GM12892 (cell line): Measurements from ENCODE around the gene CENPC.
"Not testable (repeated sequence)": the region's sequence is repeated elsewhere in the genome, so short reads cannot be mapped to it uniquely, and the experiment has no call there.

ENCODE experiments used
- DNase-seq: peaks from one replicate; pipeline ENCODE4 v3.0.0; 2011; ENCODE audit not compliant: insufficient read length
- FAIRE-seq: peaks from 2 replicates; lab custom pipeline; 2011; peaks lifted over from hg19 to GRCh38; lab: Jason Lieb, UNC
- POLR2A ChIP-seq: IDR thresholded peaks from 2 replicates; pipeline ENCODE4 v1.6.1; 2011; ENCODE audit warnings: low read depth, low read length, control low read depth
- POLR2AphosphoS5 ChIP-seq: IDR thresholded peaks from 2 replicates; pipeline ENCODE4 v1.6.1; 2011; ENCODE audit warnings: low read depth, low read length, control low read depth
- TAF1 ChIP-seq: IDR thresholded peaks from 2 replicates; pipeline ENCODE4 v1.6.1; 2011; ENCODE audit warnings: low read depth, mild to moderate bottlenecking, control low read depth, low read length, borderline replicate concordance

Gene CENPC

DNA sequence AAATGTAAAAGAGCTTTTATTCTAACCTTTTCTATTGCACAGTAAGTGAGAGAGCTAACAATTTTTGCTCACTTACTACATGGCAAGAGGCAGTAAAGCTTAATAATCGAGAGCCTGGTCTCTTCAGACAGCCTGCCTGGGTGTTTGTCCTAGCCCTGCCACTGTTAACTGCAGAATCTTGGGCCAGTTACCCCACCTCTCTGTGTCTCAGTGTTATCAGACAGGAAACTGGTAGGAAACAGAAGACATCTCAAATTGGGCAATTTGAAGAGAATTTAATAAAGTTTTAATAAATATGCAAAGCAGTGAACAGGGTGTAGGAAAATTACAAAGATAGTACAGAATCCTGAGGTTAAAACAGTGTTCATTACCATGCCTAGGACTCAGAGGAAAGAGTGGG lies 26.7 kb upstream of the CENPC start:
- peak; percentile 9 for FAIRE-seq
- TF ChIP-seq TAF1, result no peak
- no peak for TF ChIP-seq POLR2AphosphoS5
- TF ChIP-seq POLR2A, result no peak
- DNase-seq, result no peak

DNA sequence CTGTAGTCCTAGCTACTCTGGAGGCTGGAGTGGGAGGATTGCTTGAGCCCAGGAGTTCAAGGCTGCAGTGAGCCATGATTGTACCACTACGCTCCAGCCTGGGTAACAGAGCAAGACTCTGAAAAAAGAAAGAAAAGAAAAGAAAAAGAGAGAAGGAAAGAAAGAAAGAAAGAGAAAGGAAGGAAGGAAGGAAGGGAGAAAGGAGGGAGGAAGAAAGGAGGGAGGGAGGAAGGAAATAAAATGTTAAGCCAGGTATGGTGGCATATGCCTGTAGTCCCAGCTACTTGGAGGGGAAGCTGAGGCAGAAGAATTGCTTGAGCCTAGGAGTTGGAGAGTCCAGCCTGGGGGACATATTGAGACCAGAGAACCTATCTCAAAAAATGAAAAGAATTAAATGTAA lies 25.2 kb upstream of the CENPC start:
- TF ChIP-seq POLR2AphosphoS5, result no peak
- TF ChIP-seq TAF1, result no peak
- no peak for TF ChIP-seq POLR2A
- FAIRE-seq (no peak), DNase-seq (no peak)

DNA sequence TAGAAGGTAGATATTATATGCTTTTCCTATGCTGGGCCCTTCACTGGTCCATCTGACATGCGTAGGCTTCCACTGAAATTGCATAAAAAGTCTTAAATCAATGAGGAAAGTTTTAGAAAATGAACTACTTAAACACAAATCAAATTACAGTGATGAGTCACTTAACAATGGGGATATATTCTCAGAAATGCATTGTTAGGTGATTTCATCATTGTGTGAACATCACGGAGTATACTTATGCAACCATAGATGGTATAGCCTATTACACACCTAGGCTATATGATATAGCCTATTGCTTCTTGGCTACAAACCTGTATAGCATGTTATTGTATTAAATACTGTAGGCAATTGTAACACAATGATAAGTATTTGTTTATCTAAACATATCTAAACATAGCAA lies 23.5 kb upstream of the CENPC start:
- peak; percentile 50 for FAIRE-seq
- DNase-seq, result no peak
- TF ChIP-seq TAF1 (no peak), POLR2A (no peak), POLR2AphosphoS5 (no peak)

DNA sequence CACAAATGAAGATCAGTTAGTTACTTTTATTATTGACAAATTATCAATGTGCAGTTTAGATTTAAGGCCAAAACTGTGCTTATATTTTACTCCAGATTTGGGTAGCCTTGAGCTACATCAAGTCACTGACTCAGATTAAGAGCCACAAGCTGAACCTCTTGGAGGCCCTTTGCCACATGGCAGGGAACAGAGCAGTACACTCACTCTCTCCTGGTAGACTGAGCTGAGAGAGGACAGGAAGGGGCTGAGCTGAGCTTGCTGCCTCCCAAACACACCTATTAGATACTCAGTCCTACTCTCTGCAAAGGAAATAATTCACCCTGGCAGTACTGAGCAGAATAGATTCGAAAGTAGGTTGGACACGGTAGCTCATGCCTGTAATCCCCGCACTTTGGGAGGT lies 21.0 kb upstream of the CENPC start:
- DNase-seq (no peak), FAIRE-seq (no peak)
- TF ChIP-seq TAF1 (no peak), POLR2A (no peak), POLR2AphosphoS5 (no peak)

DNA sequence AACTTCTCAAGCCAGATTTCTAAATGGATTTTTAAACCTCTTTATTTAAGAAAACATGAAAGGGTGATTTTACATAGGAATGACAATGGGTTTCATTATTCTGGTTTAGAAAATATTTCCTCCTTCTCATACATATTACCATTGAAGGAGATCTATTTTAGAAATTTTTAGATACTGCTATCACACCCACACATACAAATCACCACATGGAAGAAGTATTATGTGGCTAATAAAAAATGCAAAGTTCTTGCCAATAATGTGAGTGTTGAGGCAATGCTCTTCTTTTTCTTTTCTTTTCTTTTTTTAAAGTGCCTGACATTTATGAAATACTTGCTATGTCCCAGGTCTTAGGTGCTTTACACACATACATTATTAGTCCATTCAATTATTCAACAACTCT lies 20.0 kb upstream of the CENPC start:
- DNase-seq (no peak), FAIRE-seq (no peak)
- TF ChIP-seq TAF1 (no peak), POLR2A (no peak), POLR2AphosphoS5 (no peak)

DNA sequence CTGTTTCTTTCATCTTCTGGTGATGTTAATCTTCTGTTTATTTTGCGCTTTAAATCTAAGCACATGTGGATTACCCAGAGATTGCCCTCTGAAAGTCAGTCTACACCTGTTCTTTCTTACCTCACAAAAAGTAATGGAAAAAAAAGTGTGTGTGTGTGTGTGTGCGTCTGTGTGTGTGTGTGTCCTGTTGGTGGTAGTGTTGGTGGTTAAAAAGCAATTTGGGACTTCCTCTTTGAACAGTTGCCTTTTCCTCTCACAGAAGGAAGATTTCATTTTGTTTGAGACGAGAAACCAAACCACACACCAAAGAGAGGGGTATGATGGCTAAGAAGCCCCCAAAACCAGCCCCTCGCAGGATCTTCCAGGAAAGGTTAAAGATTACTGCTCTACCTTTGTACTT lies 13.2 kb upstream of the CENPC start, which contains the start of gene STAP1:
TSS of gene STAP1 (plus strand) at position 235 of the 400 bp plus-strand sequence. CDS start at position 318, 83 bp downstream.
- TF ChIP-seq POLR2A (0 out of 2 replicates have a peak, but pooled peaks have one; percentile 45), POLR2AphosphoS5 (no peak)
- DNase-seq, result no peak
- FAIRE-seq, result peak; percentile 91

DNA sequence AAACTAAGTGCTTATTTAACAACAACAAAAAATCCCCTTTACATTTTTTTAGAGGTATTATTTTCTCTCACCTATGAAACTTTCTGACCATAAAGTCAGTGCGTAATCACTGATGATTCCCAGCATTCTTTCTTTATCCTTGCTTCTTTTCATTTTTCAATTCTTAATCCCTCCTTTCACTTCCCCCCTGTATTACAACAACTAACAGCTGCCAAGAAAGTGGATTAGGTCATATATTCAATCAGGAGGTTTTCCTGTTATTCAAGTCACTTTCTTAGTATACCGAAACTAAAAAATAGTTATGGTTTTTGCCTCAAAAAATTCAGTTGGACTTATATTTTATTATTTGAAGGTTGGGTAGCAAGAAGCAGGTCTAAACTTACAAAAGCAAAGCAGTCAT lies 11.1 kb upstream of the CENPC start:
- FAIRE-seq, result peak; percentile 67
- DNase-seq, result no peak
- TF ChIP-seq POLR2AphosphoS5 (no peak), POLR2A (no peak), TAF1 (no peak)

DNA sequence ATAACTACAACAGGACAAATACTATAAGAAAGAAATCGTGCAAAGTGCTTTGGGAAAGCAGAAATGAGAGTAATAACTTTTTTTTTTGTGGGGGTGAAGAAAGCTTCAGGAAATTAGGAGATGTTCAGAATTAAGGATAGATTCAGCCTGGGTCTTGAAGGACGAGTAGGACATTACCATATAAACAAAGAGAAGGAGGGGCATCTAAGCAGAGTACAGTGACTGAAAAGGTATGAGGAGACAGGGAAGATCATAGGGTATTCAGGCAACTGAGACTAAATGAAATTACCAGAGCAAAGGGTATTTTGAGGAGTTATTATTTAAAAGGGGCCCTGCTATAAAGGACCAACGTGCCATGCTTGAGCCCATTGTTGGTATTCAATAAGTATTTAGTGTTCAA lies 10.1 kb upstream of the CENPC start:
- no peak for DNase-seq
- no peak for FAIRE-seq
- TF ChIP-seq POLR2AphosphoS5 (no peak), TAF1 (no peak), POLR2A (no peak)

DNA sequence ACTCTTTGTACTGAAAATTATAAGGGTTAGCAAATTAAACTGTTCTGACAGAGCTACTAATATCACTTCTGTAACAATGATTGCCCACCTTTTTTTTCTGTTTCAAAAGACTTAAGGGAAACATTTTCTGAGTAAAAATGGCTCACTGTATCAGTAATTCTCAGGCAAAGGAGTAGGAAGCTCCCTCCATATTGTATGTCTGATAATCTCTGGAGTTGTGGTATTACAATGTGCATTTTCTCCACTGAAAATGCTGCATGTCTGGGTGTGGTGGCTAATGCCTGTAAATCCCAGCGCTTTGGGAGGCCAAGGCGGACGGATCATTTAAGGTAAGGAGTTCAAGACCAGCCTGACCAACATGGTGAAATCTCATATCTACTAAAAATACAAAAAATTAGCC lies 8.8 kb upstream of the CENPC start:
- FAIRE-seq (no peak), DNase-seq (no peak)

DNA sequence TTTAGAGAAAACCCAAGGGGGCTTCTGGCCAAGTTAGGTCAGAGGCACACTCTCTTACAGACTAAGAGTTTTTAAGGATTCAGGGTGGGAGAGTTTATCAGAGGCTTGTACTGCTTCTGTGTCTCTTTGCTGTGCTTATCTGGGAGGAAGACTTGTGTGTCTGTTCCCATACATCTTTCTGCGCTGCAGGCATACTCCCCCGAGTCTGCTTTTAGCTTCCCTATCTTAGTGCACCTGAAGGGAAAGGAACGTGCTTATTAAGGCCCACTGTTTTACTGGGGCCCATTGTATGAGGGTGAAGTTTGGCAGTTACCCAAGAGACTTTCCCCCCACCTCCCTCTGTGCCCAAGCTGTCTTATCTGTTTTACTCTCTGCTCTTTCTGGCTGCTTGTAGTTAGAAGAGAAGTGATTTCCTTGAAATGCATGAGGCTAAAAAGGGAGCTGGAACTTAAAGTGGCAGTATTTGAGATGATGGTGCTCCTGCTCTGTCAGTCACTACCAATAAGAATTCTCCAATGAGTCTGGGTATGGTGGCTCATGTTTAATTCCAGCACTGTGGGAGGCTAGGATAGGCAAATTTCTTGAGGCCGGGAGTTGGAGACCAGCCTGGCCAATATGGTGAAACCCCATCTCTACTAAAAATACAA lies 7.0 kb upstream of the CENPC start:
- FAIRE-seq, result not testable (repeated sequence)

More for the DNA sequence above, 8.8 kb upstream of the CENPC start:
- TF ChIP-seq POLR2A, result no peak
- TF ChIP-seq POLR2AphosphoS5, result no peak
- no peak for TF ChIP-seq TAF1

DNA sequence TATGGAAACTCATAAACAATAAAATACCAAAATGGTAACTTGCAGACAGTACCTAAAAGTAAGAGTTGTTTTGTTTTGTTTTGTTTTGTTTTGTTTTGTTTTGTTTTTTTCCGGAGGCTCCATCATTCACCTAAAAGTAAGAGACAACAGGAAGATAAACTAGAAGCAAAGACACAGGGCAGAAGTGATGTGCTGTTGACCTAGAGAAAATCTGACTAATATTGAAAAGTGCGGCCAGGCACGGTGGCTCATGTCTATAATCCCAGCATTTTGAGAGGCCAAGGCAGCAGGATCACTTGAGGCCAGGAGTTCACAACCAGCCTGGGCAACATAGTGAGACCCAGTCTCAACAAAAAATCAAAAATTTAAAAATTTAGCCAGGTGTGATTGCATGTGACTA lies 5.6 kb upstream of the CENPC start:
- DNase-seq (no peak), FAIRE-seq (peak; percentile 70)
- TF ChIP-seq POLR2AphosphoS5, result no peak
- TF ChIP-seq POLR2A, result no peak
- TF ChIP-seq TAF1, result no peak

More for the DNA sequence above, 7.0 kb upstream of the CENPC start:
- DNase-seq, result not testable (repeated sequence)

DNA sequence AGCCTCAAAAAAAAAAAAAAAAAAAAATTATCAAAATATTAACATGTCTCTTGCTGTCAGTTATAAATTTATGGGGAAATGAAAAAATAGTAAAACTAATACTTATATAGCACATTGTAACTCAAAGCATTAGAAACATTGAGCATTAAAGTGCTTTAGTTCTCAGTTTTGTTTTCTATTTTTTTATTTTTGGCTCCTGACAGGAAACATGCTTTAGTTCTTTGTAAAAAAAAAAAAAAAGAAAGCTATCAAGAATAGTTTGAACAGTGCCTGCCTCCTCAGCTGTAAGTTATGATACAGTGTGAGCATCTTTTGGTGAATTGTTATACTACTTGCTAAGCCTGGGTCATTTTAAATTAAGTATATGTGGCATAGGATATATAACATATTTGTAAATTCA lies 5.1 kb upstream of the CENPC start:
- FAIRE-seq, result no peak
- no peak for TF ChIP-seq TAF1
- no peak for TF ChIP-seq POLR2AphosphoS5
- TF ChIP-seq POLR2A, result no peak

More for the DNA sequence above, 5.1 kb upstream of the CENPC start:
- DNase-seq, result no peak
